ENCODE data around the gene C1QL2. TPM values are rescaled to one million over a fixed set of nuclear protein-coding genes. Genes with fewer than 3 reads are reported as not detected.

Gene C1QL2
- total RNA-seq, 4 donors from 2014 or later = not detected

DNA sequence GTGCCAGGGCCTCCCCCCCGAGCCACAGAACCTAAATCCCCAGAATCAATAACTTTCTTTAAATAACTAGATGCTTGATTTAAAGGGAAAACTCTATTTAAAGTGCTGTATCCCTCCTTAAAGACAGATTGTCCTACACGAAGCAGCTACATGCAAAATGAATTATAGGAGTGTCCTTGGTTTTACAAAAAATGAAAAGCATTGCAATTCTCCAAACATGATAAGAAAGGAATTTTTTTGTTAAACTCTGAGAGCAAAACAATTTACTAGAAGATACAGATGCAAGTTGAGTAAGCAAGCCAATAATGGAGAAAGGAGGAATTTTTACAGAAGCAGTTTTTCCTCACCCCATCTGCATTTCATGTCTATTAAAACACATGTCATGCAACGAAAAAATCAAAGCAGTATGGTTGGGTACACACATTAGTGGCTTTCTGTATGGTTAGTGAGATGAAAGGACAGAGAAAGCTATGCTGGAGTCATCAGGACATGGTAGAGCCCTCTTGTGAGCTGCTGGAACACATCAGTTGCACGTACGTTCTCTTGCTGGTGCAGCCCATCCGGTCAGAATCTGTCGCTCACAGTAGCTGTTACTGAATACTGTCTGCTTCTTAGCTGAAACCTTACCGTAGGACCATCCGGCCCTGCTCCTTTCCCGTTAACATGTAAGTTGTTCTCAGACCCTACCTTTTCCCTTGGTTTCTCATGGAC is 39.1 kb upstream of the C1QL2 start:
- in situ Hi-C loops (cut with MboI; ENCODE audit: low sequenced_read_pairs in 4 of 4) = no loop called here
- no peaks in the 10 kb centered on the region for H3K9me3 ChIP-seq

DNA sequence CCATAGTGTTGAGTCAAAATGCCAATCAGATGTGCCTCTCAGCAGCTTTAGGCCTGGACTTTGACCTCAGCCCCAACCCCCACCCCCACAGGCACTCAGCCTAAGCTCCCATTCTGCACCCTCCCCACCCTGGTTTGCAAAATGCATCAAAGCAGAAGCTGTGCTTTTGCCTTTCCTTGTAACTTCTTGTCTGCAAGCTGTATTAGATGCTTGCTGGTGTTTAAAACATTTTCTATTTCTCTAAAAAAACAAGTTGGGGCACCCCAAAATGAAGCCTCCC is 38.5 kb upstream of the C1QL2 start:
- DNase-seq = no peak
- no peak for ATAC-seq
- Histone ChIP-seq H3K9me3 (no peaks in the 10 kb centered on the region), H3K27ac (no peak overlapping the region), H3K4me1 (no peaks in the 10 kb centered on the region), H3K4me3 (no peak overlapping the region), H3K36me3 (no peaks in the 10 kb centered on the region), H3K27me3 (no peaks in the 10 kb centered on the region)
- intact Hi-C loops (cut with DNase I; ENCODE audit: low total_unique reads) = no loop called here
- in situ Hi-C loops (cut with MboI; ENCODE audit: low sequenced_read_pairs in 4 of 4) = no loop called here
- no peak for TF ChIP-seq POLR2A (IDR thresholded peaks at IDR 0.05)
- TF ChIP-seq, protein P1, sequence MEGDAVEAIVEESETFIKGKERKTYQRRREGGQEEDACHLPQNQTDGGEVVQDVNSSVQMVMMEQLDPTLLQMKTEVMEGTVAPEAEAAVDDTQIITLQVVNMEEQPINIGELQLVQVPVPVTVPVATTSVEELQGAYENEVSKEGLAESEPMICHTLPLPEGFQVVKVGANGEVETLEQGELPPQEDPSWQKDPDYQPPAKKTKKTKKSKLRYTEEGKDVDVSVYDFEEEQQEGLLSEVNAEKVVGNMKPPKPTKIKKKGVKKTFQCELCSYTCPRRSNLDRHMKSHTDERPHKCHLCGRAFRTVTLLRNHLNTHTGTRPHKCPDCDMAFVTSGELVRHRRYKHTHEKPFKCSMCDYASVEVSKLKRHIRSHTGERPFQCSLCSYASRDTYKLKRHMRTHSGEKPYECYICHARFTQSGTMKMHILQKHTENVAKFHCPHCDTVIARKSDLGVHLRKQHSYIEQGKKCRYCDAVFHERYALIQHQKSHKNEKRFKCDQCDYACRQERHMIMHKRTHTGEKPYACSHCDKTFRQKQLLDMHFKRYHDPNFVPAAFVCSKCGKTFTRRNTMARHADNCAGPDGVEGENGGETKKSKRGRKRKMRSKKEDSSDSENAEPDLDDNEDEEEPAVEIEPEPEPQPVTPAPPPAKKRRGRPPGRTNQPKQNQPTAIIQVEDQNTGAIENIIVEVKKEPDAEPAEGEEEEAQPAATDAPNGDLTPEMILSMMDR (IDR thresholded peaks at IDR 0.05 in 4 of 5, conservative IDR thresholded peaks at IDR 0.05 in 1 of 5) = no peak

More for the DNA sequence above, 39.1 kb upstream of the C1QL2 start:
- TF ChIP-seq, protein P1 (IDR thresholded peaks at IDR 0.05 in 4 of 5, conservative IDR thresholded peaks at IDR 0.05 in 1 of 5) = no peak
- no peak for TF ChIP-seq POLR2A (IDR thresholded peaks at IDR 0.05)
- intact Hi-C loops (cut with DNase I; ENCODE audit: low total_unique reads) = no loop called here
- Histone ChIP-seq H3K27me3 (no peaks in the 10 kb centered on the region), H3K4me3 (no peak overlapping the region), H3K4me1 (no peaks in the 10 kb centered on the region), H3K27ac (no peak overlapping the region), H3K36me3 (no peaks in the 10 kb centered on the region)
- DNase-seq (no peak), ATAC-seq (no peak)

DNA sequence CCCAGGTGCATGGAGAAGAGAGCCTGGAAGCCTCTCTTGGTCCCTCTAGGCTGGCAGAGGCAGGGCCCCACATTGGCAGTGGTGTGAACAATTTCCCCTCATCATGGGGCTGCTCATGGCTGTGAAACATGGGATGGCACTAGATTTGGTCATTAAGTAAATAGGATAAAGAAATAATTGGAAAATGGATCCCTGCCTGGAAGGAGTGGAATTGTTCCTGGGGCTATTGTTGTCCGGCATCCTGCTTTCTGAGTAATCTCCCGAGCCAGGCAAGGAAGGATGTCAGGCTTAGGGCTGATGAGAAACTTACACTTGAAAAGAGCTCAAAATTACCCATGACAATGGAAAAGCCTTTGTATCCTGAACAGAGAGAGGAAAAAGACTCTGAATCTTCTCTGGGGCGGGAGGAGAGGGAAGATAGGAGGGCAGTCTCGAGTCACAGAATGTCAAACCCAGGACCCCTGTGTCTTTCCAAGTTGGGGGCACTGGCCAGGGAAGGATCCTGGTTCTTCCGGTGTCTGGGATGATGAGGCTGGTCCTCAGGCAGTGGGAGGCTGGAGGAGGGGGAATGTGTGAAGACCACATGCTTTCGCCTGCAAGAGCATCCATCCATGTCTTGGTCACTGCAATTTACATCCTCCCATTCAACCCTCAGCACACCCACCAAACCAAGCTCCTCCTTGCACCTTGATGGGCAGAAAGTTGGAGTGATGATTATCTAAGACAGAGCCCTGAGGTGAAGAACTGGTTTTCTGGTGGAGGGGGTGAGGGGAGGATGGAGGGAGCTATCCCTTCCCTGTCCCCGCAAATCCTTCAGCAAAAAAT is 38.0 kb upstream of the C1QL2 start:
- intact Hi-C loops (cut with DNase I; ENCODE audit: low total_unique reads) (no loop called here), in situ Hi-C loops (cut with MboI; ENCODE audit: low sequenced_read_pairs in 4 of 4) (no loop called here)
- TF ChIP-seq, protein P1 (IDR thresholded peaks at IDR 0.05 in 4 of 5, conservative IDR thresholded peaks at IDR 0.05 in 1 of 5) = no peak
- no peak for TF ChIP-seq POLR2A (IDR thresholded peaks at IDR 0.05)
- no peaks in the 10 kb centered on the region for H3K4me1 ChIP-seq
- no peaks in the 10 kb centered on the region for H3K9me3 ChIP-seq
- H3K27ac ChIP-seq = no peak overlapping the region
- H3K27me3 ChIP-seq = no peaks in the 10 kb centered on the region
- no peaks in the 10 kb centered on the region for H3K36me3 ChIP-seq
- H3K4me3 ChIP-seq = no peak overlapping the region
- DNase-seq = no peak
- ATAC-seq = no peak

DNA sequence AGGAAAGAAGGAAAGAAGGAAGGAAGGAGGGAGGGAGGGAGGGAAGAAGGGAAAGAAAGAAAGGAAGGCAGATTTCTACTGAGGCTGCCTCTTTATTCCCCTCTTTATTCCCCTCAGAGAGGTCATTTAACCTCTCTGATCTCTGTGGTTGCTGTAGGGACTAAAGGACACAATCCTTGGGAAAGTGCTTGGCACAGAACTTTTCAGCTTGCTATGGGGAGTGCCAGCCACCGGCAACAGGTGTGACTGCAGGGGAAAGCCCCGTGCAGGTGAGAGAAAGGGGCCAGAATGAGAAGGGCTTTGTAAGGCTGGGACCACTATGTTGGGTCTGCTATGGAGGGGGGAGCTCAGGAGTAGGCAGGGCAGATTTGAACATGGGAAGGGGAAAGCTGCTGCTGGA is 37.3 kb upstream of the C1QL2 start:
- intact Hi-C loops (cut with DNase I; ENCODE audit: low total_unique reads) (no loop called here), in situ Hi-C loops (cut with MboI; ENCODE audit: low sequenced_read_pairs in 4 of 4) (no loop called here)
- Histone ChIP-seq H3K27ac (no peak overlapping the region), H3K4me3 (no peak overlapping the region), H3K36me3 (no peaks in the 10 kb centered on the region), H3K9me3 (no peaks in the 10 kb centered on the region), H3K27me3 (no peaks in the 10 kb centered on the region), H3K4me1 (no peaks in the 10 kb centered on the region)
- ATAC-seq (no peak), DNase-seq (no peak)
- TF ChIP-seq, protein P1 (IDR thresholded peaks at IDR 0.05 in 4 of 5, conservative IDR thresholded peaks at IDR 0.05 in 1 of 5) = no peak
- TF ChIP-seq POLR2A (IDR thresholded peaks at IDR 0.05) = no peak
